Effector CD4-positive, alpha-beta T cell (primary cell): ENCODE data around the gene CNGA1.
"Not testable (repeated sequence)": the region's sequence is repeated elsewhere in the genome, so short reads cannot be mapped to it uniquely, and the experiment has no call there.

Source experiments
- DNase-seq: peaks from one replicate; pipeline ENCODE4 v3.0.0-alpha.2; 2020

Gene CNGA1

DNA sequence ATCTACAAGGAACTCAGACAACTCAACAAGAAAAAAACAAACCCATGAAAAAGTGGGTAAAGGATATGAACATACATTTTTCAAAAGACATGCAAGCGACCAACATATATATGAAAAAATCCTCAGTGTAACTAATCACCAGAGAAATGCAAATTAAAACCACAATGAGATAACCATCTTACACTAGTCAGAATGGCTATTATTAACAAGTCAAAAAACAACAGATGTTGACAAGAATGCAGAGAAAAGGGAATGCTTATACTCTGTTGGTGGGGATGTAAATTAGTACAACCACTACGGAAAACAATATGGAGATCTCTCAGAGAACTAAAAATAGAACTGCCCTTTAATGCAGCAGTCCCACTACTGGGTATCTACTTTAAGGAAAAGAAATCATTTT is 12.2 kb upstream of the CNGA1 start:
- no peak for DNase-seq

DNA sequence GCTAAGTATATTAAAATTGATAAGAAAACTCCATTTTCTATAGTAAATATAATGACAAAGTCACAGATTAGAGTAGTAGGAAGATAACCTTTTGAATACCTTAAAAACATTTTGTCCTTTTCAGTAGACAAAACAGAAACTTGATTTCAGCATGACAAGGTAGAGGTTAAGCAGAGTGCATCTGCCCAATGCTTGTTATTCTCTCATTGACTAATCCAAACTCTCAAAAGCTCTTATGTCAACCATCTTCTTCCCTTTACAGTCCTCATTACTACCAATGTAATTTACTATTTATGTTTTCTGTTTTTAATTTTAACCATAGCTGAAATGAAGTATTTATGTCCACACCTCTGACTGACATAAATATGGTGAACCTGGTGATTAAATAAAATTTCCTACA is 11.2 kb upstream of the CNGA1 start:
- no peak for DNase-seq

- DNase-seq = no peak
Observed at GRCh38 chr4:48025005-48025404, 8.5 kb upstream of the CNGA1 start.

GRCh38 chr4:48024522-48024921 is 8.0 kb upstream of the CNGA1 start:
- DNase-seq = no peak

- DNase-seq = no peak
Observed at GRCh38 chr4:48022192-48022799, 5.8 kb upstream of the CNGA1 start.

GRCh38 chr4:48021100-48021499 is 4.6 kb upstream of the CNGA1 start:
- DNase-seq = no peak

- DNase-seq = no peak
Observed at GRCh38 chr4:48018112-48018511, 1.6 kb upstream of the CNGA1 start.

DNA sequence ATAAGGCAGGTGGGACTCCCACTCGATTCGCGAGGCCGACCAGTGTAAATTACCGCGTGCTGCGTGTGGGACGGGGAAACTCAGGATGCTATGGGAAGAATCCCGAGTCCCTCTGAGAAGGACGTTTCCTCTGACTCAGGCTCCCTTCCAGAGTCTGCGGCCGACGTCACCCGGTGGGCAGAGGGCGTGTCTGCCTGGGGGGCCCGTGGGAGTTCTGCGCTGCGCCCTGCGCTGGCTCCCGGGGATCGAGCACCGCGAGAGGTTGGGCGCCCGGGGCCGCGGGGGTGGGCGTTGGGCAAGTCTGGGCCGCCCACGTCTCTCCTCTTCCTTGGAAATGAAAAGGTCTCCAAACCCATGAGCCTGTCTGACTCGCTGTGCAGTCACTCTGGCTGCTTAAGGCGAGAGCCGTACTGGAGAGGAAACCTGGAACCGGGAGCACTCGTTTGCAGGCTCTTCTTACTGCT is 659 bp upstream of the CNGA1 start:
- DNase-seq = peak; percentile 9

GRCh38 chr4:48015678-48016077 is 803 bp downstream of the CNGA1 start:
- no peak for DNase-seq

GRCh38 chr4:48015216-48015615 is 1.3 kb downstream of the CNGA1 start:
- DNase-seq = no peak

DNA sequence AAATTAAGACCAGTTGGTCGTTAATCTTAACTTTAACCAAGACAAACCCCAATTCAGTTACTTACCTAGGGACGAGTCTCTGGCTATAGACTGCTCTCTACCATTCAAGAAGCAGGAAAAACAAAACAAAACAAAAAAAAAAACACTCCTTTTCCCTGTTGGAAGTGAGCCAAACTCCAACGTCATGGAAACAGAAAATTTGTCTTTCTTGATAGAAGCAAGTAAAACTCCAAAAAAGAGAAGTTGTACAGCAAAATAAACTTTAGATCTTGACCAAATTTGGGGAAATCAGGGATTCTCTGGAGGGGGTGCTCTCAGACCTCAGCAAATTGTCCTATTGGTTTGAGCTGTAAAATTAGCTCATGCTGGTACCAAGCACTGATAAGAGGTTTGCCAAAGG is 3.7 kb downstream of the CNGA1 start:
- no peak for DNase-seq

DNA sequence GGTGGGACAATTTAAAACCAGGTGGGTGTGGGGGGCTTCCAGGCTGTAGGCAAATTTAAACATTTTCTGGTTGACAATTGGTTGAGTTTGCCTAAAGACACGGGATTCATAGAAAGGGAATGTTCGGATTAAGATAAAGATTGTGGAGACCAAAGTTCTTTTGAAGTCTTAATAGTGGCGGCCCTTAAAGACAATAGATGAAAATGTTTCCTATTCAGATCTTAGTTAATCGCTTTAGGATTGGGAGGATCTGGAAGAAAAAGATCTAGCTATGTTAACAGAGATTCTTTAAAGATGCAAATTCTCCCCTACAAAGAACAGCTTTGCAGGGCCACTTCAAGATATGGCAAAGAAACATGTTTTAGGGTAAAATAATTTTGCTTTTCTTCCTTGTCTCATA is 4.8 kb downstream of the CNGA1 start:
- DNase-seq = no peak

GRCh38 chr4:48010906-48011305 is 5.6 kb downstream of the CNGA1 start:
- DNase-seq = not testable (repeated sequence)

GRCh38 chr4:48008021-48008596 is 8.4 kb downstream of the CNGA1 start:
- DNase-seq = no peak

DNA sequence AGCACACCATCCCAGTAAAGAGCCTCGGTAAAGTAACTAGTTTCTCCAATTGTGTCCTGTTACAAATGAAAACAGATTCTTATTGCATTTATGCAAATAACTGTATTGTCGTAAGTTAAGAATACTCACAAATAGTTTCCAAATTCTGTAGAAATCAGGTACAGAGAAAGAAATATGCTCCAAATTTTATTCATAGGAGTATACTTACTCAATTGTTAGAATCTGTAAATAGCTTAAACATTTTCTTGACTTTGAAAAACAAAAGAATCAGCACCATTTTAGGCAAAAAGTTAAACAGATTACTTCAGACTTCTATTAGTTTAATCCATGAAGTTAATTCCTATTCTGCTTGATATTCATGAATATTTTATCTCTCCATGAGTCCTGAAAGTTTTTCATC is 10.7 kb downstream of the CNGA1 start:
- no peak for DNase-seq

DNA sequence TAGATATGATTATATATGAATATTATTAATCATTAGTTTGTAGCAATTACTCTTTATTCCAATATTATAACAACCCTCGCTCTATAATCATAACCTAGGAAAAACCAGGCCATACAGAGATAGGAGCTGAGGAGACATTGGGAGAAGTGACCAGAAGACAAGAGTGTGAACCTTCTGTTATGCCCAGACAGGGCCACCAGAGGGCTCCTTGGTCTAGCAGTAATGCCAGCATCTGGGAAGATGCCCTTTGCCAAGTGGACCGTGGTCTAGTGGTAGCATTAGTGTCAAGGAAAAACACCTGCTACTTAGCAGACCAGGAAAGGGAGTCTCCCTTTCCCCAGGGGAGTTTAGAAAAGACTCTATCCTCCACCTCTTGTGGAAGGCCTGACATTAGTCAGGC is 12.9 kb downstream of the CNGA1 start:
- not testable (repeated sequence) for DNase-seq

DNA sequence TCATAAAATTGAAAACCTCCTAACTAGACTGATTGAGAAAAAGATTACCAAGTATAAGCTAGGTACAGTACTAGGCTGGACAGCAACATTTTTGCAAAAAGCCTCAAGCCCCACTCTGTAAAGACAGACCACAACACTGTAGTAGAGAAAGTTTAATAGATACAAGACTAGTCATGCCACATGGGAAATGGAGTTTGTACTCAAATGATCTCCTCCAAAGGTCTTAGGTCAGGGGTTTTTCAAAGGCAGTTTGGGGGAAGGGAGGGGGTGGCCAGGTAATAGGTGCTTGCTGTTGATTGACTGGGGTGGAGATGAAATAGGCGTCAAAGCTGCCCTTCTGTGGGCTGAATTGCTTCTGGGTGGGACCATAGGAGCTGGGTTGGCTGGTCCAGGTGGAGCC is 14.2 kb downstream of the CNGA1 start:
- no peak for DNase-seq

- no peak for DNase-seq
Observed at GRCh38 chr4:47996021-47996420, 20.5 kb downstream of the CNGA1 start.

DNA sequence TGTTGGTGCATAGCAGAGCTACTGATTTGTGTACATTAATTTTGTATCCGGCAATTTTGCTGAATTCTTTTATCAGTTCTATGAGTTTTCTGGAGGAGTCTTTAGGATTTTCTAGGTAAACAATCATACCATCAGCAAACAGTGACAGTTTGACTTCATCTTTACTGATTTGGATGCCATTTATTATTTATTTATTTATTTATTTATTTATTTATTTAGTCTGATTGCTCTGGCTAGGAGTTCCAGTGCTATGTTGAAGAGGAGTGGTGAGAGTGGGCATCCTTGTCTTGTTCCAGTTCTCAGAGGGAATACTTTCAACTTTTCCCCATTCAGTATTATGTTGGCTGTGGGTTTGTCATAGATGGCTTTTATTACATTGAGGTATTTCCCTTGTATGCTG is 24.0 kb downstream of the CNGA1 start:
- DNase-seq = not testable (repeated sequence)

DNA sequence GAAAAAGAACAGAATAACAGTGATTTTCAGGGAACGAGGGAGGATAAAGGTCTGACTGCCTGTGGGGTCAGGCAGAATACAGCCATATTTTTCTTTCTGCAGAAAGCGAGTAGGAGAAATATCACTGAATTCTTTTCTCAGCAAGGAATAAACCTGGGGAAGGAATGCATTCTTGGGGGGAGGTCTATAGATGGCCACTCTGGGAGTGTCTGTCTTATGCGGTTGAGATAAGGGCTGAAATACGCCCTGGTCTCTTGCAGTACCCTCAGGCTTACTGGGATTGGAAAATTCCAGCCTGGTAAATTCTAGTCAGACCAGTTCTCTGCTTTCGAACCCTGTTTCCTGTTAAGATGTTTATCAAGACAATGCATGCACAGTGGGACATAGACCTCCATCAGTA is 26.3 kb downstream of the CNGA1 start:
- no peak for DNase-seq

GRCh38 chr4:47974566-47974965 is 41.9 kb downstream of the CNGA1 start:
- no peak for DNase-seq

- DNase-seq = no peak
Observed at GRCh38 chr4:47972721-47973120, 43.8 kb downstream of the CNGA1 start.

- DNase-seq = no peak
Observed at GRCh38 chr4:47972181-47972580, 44.3 kb downstream of the CNGA1 start.

GRCh38 chr4:47968847-47969246 is 47.6 kb downstream of the CNGA1 start:
- no peak for DNase-seq

DNA sequence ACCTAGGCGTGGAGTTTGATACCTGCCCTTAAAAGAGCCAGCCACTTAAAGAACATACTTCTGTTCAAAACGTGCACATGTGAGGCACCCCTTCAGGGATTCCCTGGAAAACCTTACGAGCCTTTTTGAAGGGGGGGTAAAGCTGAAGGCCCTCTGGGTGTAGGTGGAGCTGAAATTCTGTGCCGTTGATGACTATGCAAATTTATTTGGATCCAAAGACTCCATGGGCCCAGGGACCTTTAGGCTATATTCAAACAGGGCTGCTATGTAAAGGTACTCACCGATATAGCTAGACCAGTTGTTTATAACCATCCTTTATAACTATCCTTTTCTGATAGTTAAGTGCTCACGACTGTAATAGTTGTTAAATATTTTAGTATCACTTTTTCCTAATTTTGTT is 61.8 kb downstream of the CNGA1 start:
- no peak for DNase-seq
